Fibroblast of lung (primary cell): ENCODE results near the gene GOPC. TPM values are rescaled to one million over a fixed set of nuclear protein-coding genes. Genes with fewer than 3 reads are reported as not detected.

ENCODE experiments used
- DNase-seq, 2 donors: peaks; one replicate each; pipeline versions ENCODE4 v3.0.0 to v3.0.0-alpha.2; 2010; ENCODE audit warnings: low read depth in 2 of 2
- H2AFZ ChIP-seq: 2 replicates; pipeline ENCODE4 v1.5.1; 2012; ENCODE audit warnings: low read length, control low read depth, inconsistent platforms
- H3K27ac ChIP-seq: 2 replicates; pipeline ENCODE4 v1.5.1; 2011; ENCODE audit warnings: low read length, control low read depth; ENCODE audit not compliant: insufficient read depth
- H3K27me3 ChIP-seq: 2 replicates; pipeline ENCODE4 v1.5.1; 2011; ENCODE audit warnings: mild to moderate bottlenecking, low read length; ENCODE audit not compliant: control insufficient read depth, insufficient read depth
- H3K36me3 ChIP-seq: 2 replicates; pipeline ENCODE4 v1.5.1; 2011; ENCODE audit warnings: low read length; ENCODE audit not compliant: control insufficient read depth, insufficient read depth
- H3K4me1 ChIP-seq: 2 replicates; pipeline ENCODE4 v1.5.1; 2011; ENCODE audit warnings: low read length; ENCODE audit not compliant: control insufficient read depth, insufficient read depth; ENCODE audit errors: extremely low read depth
- H3K4me2 ChIP-seq: 2 replicates; pipeline ENCODE4 v1.5.1; 2011; ENCODE audit warnings: low read length, control low read depth; ENCODE audit not compliant: insufficient read depth; ENCODE audit errors: extremely low read depth
- H3K4me3 ChIP-seq, 4 experiments: fragments of 200-600 bp in 1 of 4; sonication (generic) in 1 of 4; replicated peaks in 1 of 4; 2 replicates each; pipeline ENCODE4 v1.5.1; 2011 to 2016; ENCODE audit warnings: low read length in 4 of 4, low read depth in 3 of 4, mild to moderate bottlenecking in 3 of 4, control low read depth in 2 of 4, inconsistent platforms in 1 of 4, mixed read lengths in 1 of 4; ENCODE audit not compliant: insufficient read depth in 1 of 4; ENCODE audit errors: control extremely low read depth in 1 of 4
- H3K79me2 ChIP-seq: 2 replicates; pipeline ENCODE4 v1.5.1; 2012; ENCODE audit warnings: mild to moderate bottlenecking, low read length, inconsistent platforms; ENCODE audit not compliant: control insufficient read depth, insufficient read depth
- H3K9ac ChIP-seq: 2 replicates; pipeline ENCODE4 v1.5.1; 2011; ENCODE audit warnings: mild to moderate bottlenecking, low read length, control low read depth; ENCODE audit not compliant: insufficient read depth
- H3K9me3 ChIP-seq: 2 replicates; pipeline ENCODE4 v1.5.1; 2012; ENCODE audit warnings: low read depth, low read length; ENCODE audit not compliant: control insufficient read depth, insufficient read depth
- H4K20me1 ChIP-seq: 2 replicates; pipeline ENCODE4 v1.5.1; 2011; ENCODE audit warnings: low read length; ENCODE audit not compliant: control insufficient read depth, insufficient read depth; ENCODE audit errors: extremely low read depth
- EZH2 ChIP-seq: IDR thresholded peaks from 2 replicates; pipeline ENCODE4 v1.5.1; 2012; ENCODE audit warnings: low read length, control low read depth, mild to moderate bottlenecking; ENCODE audit errors: missing control alignments
- polyA plus RNA-seq, 2 donors: library from polyadenylated mRNA; depleted of rRNA in 1 of 2; stranded (reverse) in 1 of 2; unstranded in 1 of 2; fragments of >200 nt; gene quantifications; 2 replicates each; pipeline ENCODE4 v1.2.1, GENCODE V29; 2011 to 2012; ENCODE audit warnings: missing spikeins in 1 of 2
- total RNA-seq: library from RNA; depleted of rRNA; stranded (reverse); fragments of >200 nt; gene quantifications from 2 replicates; pipeline ENCODE4 v1.2.1, GENCODE V29; 2014
- TF ChIP-seq, protein P1 (sequence below), 2 donors: IDR thresholded peaks in 1 of 2; conservative IDR thresholded peaks in 1 of 2; 1 replicate in 1 of 2; 2 replicates in 1 of 2; pipeline ENCODE4 v1.5.1; 2011 to 2012; ENCODE audit warnings: low read length in 2 of 2, control low read depth in 1 of 2, inconsistent platforms in 1 of 2, low read depth in 1 of 2, mild to moderate bottlenecking in 1 of 2

GOPC gene
- total and polyA plus RNA-seq, 2 donors (not counting 1 experiment from before 2014, with no cell fraction given), result 32.2 to 45.4 TPM

DNA sequence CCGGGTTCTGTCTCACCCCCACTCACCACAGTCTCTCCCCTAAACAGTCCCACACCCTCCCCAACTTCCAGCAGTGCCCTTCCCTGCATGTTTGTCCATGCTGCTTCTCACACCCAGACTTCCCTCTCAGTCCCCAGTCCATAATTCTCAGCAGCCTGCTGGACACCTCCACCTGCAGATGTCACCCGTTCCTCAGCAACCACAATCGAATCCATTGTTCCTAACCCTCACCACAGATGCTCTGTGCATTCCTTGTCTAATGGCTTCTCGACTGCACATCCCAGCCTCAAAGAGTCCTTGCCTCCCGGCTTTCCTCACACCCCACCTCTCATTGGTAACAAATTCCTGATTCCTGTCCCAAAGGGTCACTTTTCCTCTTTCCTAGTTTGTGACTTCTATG, 55.6 kb downstream of the GOPC start:
- Histone ChIP-seq H3K4me2 (no peak overlapping the region), H3K36me3 (peaks cover 16% of the 10 kb centered on the region), H3K4me1 (peaks cover 6% of the 10 kb centered on the region), H4K20me1 (no peaks in the 10 kb centered on the region), H3K4me3 (no peak overlapping the region), H3K27ac (no peak overlapping the region), H3K9ac (no peak overlapping the region), H2AFZ (no peak overlapping the region), H3K79me2 (no peaks in the 10 kb centered on the region), H3K9me3 (no peaks in the 10 kb centered on the region), H3K27me3 (no peaks in the 10 kb centered on the region)
- no peak for DNase-seq
- TF ChIP-seq, protein P1, sequence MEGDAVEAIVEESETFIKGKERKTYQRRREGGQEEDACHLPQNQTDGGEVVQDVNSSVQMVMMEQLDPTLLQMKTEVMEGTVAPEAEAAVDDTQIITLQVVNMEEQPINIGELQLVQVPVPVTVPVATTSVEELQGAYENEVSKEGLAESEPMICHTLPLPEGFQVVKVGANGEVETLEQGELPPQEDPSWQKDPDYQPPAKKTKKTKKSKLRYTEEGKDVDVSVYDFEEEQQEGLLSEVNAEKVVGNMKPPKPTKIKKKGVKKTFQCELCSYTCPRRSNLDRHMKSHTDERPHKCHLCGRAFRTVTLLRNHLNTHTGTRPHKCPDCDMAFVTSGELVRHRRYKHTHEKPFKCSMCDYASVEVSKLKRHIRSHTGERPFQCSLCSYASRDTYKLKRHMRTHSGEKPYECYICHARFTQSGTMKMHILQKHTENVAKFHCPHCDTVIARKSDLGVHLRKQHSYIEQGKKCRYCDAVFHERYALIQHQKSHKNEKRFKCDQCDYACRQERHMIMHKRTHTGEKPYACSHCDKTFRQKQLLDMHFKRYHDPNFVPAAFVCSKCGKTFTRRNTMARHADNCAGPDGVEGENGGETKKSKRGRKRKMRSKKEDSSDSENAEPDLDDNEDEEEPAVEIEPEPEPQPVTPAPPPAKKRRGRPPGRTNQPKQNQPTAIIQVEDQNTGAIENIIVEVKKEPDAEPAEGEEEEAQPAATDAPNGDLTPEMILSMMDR (conservative IDR thresholded peaks at IDR 0.05 in 1 of 2, IDR thresholded peaks at IDR 0.05 in 1 of 2; ENCODE audit: low read depth in 1 of 2, low read length in 2 of 2), result no peak
- no peak for TF ChIP-seq EZH2

DNA sequence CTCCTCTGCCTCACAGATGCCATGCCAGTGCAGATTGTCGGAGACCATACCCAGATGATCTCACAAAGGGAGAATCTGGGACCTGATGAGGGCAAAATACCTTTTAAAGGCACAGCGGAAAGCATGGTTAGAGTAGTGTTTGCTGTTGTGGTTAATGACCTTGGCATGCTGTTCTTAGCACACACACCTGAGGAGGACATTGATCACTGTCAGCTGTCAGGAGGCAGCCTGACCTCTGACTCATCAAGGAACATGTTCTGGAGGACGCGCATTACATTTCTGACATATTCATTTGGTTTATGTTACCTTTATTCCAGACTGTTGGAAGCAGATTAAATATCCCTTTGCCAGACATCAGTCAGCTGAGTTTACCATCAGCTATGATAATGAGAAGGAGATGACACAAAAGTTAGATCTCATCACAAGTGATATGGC, 57.1 kb downstream of the GOPC start:
- peak in 1 of 2 donors; percentile 76 for DNase-seq
- H3K36me3 ChIP-seq, result peaks cover 20% of the 10 kb centered on the region

DNA sequence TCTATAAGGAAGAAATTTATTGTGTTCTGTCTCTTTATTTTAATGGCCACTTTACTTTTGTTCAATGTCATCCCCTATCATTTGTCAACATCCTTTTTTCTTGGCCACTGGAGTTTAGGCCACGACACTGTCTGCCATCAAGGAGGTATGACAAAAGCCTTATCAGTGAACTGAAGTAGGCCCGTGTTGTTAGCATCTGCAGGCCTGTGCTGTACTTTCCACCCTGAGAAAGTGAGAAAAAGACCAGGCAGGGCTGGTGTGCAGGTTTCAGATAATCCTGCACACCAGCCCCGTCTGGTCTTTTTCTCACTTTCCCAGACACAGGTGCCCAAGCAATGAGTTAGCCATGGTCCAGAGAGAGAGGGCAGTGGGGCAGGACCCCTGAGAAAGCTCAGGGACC, 57.6 kb downstream of the GOPC start:
- Histone ChIP-seq H3K4me2 (no peak overlapping the region), H3K27ac (no peak overlapping the region), H2AFZ (no peak overlapping the region), H3K27me3 (no peaks in the 10 kb centered on the region), H3K9ac (no peak overlapping the region), H3K36me3 (peaks cover 20% of the 10 kb centered on the region), H3K9me3 (no peaks in the 10 kb centered on the region), H3K4me3 (no peak overlapping the region), H3K4me1 (peaks cover 6% of the 10 kb centered on the region), H3K79me2 (no peaks in the 10 kb centered on the region), H4K20me1 (no peaks in the 10 kb centered on the region)
- DNase-seq, result no peak
- TF ChIP-seq, protein P1 (conservative IDR thresholded peaks at IDR 0.05 in 1 of 2, IDR thresholded peaks at IDR 0.05 in 1 of 2; ENCODE audit: low read depth in 1 of 2, low read length in 2 of 2), result no peak

More for the DNA sequence above, 57.1 kb downstream of the GOPC start:
- peaks cover 6% of the 10 kb centered on the region for H3K4me1 ChIP-seq
- no peak overlapping the region for H2AFZ ChIP-seq
- H3K79me2 ChIP-seq, result no peaks in the 10 kb centered on the region
- no peak overlapping the region for H3K27ac ChIP-seq
- H3K27me3 ChIP-seq, result no peaks in the 10 kb centered on the region
- TF ChIP-seq, protein P1 (conservative IDR thresholded peaks at IDR 0.05 in 1 of 2, IDR thresholded peaks at IDR 0.05 in 1 of 2; ENCODE audit: low read depth in 1 of 2, low read length in 2 of 2), result no peak
- no peak for TF ChIP-seq EZH2
- no peak overlapping the region for H3K9ac ChIP-seq
- no peak overlapping the region for H3K4me2 ChIP-seq
- no peak overlapping the region for H3K4me3 ChIP-seq
- no peaks in the 10 kb centered on the region for H4K20me1 ChIP-seq
- H3K9me3 ChIP-seq, result no peaks in the 10 kb centered on the region
